Nephron progenitor cell (in vitro differentiated cells): ENCODE measurements around the gene JMJD1C.

Experiments
- DNase-seq: peaks from one replicate; pipeline ENCODE4 v3.0.0; 2021
- H3K27ac Mint-ChIP-seq: 2 replicates; pipeline ENCODE4 v1.8.0; 2021; ENCODE audit warnings: mild to moderate bottlenecking, moderate library complexity, mixed read lengths
- H3K27me3 Mint-ChIP-seq: 2 replicates; pipeline ENCODE4 v1.8.0; 2021; ENCODE audit warnings: mild to moderate bottlenecking, low read depth, mixed read lengths; ENCODE audit not compliant: poor library complexity
- H3K36me3 Mint-ChIP-seq: 2 replicates; pipeline ENCODE4 v1.8.0; 2021; ENCODE audit warnings: low read depth, mixed read lengths
- H3K4me1 Mint-ChIP-seq: 2 replicates; pipeline ENCODE4 v1.8.0; 2021; ENCODE audit warnings: mixed read lengths
- H3K4me3 Mint-ChIP-seq: 2 replicates; pipeline ENCODE4 v1.8.0; 2021; ENCODE audit warnings: mild to moderate bottlenecking, moderate library complexity, mixed read lengths
- H3K9me3 Mint-ChIP-seq: 2 replicates; pipeline ENCODE4 v1.8.0; 2021; ENCODE audit warnings: mild to moderate bottlenecking, moderate library complexity, mixed read lengths
- TF ChIP-seq, protein P1 (sequence below): fragments of 200-600 bp; sonication (generic); IDR thresholded peaks from 2 replicates; pipeline ENCODE4 v1.5.0; 2021; ENCODE audit warnings: antibody characterized with exemption

The JMJD1C gene

DNA sequence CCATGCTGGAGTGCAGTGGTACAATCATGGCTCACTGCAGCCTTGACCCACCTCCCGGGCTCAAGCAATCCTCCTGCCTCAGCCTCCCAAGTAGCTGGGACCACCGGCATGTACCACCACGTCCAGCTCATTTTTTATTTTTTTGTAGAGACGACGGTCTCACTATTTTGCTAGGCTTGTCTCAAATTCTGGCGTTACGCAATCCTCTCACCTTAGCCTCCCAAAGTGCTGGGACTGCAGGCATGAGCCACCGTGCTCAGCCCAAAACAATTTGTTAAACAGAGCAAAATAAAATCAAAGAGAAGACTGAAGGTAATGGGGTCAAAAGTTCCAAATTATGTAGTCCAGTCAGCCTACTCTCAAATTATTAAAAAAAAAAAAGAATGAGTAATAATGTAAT lies 8.7 kb upstream of the JMJD1C start:
- peaks cover 33% of the 10 kb centered on the region for H3K36me3 Mint-ChIP-seq
- H3K27me3 Mint-ChIP-seq: no peaks in the 10 kb centered on the region
- no peak overlapping the region for H3K4me3 Mint-ChIP-seq
- H3K27ac Mint-ChIP-seq: no peak overlapping the region
- no peak for DNase-seq
- TF ChIP-seq, protein P1, sequence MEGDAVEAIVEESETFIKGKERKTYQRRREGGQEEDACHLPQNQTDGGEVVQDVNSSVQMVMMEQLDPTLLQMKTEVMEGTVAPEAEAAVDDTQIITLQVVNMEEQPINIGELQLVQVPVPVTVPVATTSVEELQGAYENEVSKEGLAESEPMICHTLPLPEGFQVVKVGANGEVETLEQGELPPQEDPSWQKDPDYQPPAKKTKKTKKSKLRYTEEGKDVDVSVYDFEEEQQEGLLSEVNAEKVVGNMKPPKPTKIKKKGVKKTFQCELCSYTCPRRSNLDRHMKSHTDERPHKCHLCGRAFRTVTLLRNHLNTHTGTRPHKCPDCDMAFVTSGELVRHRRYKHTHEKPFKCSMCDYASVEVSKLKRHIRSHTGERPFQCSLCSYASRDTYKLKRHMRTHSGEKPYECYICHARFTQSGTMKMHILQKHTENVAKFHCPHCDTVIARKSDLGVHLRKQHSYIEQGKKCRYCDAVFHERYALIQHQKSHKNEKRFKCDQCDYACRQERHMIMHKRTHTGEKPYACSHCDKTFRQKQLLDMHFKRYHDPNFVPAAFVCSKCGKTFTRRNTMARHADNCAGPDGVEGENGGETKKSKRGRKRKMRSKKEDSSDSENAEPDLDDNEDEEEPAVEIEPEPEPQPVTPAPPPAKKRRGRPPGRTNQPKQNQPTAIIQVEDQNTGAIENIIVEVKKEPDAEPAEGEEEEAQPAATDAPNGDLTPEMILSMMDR: no peak
- peaks cover 13% of the 10 kb centered on the region for H3K9me3 Mint-ChIP-seq
- H3K4me1 Mint-ChIP-seq: peaks cover 8% of the 10 kb centered on the region

DNA sequence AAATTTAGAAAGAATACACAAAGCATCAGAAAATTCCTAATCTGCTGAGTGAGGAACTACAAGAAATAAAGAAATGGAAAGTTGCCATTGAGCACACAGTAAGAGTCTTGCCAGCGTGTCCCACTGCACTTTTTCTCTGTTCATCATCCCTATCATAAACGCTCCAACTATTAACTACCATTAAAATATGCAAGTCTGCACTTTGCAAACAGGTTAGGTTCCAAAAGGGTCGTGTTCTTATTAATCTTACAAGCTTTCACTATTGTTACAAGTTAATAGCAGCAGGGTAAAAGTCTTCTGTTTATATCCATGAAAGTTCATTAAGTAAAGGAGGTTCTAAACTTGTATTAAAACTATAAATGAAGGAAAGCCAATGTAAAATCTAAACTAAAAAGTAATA lies 5.2 kb upstream of the JMJD1C start:
- DNase-seq: no peak
- no peak overlapping the region for H3K4me3 Mint-ChIP-seq
- peaks cover 5% of the 10 kb centered on the region for H3K9me3 Mint-ChIP-seq
- H3K36me3 Mint-ChIP-seq: peaks cover 14% of the 10 kb centered on the region
- TF ChIP-seq, protein P1: no peak
- no peaks in the 10 kb centered on the region for H3K27me3 Mint-ChIP-seq
- peaks cover 26% of the 10 kb centered on the region for H3K4me1 Mint-ChIP-seq
- H3K27ac Mint-ChIP-seq: no peak overlapping the region

DNA sequence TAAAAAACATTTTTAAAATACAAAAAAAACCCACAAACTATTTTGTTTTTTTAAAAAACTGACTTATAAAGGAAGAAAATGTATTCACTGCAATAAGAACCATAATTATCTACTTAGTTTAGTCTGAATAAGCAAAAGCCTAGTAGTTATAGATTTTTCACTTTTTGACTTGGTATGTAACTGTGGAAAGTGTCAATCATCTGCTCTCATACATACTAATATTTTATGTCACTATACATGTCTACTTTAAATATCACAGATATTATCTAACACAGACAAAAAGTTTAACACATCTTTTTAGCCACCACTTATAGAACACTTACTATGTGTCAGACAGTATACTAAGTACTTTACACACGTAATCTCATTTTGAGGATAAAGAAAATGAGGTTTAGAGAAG lies 3.2 kb upstream of the JMJD1C start:
- TF ChIP-seq, protein P1: no peak
- no peak for DNase-seq
- peaks cover 35% of the 10 kb centered on the region for H3K4me1 Mint-ChIP-seq
- peaks cover under 1% of the 10 kb centered on the region for H3K36me3 Mint-ChIP-seq
- no peak overlapping the region for H3K4me3 Mint-ChIP-seq
- H3K9me3 Mint-ChIP-seq: no peaks in the 10 kb centered on the region
- no peak overlapping the region for H3K27ac Mint-ChIP-seq
- no peaks in the 10 kb centered on the region for H3K27me3 Mint-ChIP-seq

DNA sequence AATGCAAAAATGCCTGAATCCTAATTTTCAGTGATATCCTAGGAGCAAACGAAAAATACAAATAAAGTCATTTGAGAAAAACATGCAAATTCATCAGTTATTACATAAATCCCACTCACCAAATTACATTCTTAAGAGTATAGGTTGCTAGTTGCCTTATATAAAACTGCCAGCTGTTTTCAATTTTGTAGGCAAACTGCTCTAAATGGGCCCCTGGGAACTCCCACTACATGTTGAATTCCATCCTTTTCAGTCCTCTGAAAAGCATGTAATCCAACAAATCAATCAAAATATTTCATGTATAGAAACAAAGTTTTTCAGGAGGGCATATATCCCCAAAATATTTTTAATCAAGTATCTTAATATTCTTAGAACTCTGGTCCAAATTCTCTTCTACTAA lies 2.1 kb upstream of the JMJD1C start:
- Mint-ChIP-seq H3K36me3 (peaks cover 5% of the 10 kb centered on the region), H3K4me3 (no peak overlapping the region), H3K4me1 (peaks cover 38% of the 10 kb centered on the region), H3K27ac (no peak overlapping the region), H3K27me3 (no peaks in the 10 kb centered on the region), H3K9me3 (peaks cover 4% of the 10 kb centered on the region)
- no peak for DNase-seq
- TF ChIP-seq, protein P1: no peak

DNA sequence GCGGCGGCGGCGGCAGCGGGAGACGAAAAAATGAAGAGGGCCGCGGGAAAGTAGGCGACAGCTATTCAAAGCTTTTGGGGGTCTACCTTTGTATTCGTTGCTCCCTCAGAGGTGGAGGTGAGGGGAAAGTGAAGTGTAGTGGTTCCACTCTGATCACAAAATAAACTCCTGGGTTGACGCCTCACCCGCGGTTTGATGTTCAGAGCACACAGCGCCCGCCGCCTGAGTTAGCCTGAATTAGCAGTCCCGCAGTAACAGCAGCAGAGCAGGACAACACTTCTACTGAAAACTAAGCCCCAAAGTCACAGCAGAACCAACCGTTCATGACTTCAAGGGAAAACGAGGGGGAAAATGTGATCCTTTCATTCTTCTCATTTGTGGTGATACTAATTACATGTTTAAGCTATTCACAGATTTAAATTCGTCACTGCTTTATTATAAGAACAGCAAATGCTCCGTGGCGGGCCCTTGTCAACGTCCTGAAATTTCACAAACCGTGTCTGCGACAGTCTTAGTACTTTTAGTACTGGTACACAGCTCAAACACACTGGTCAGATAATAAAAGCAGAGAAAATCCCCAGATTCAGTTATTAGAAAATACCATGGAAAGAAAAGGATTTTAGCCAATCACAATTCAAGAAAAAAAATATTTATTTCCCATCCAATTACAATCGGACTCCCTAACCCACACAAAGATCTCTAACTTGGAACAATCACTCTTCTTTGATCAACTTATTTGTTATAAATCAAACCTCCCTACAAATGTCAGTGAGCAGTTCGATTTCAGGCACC lies 563 bp upstream of the JMJD1C start:
- H3K27ac Mint-ChIP-seq: peak overlapping the region; percentile 99
- H3K9me3 Mint-ChIP-seq: peaks cover 11% of the 10 kb centered on the region
- H3K4me3 Mint-ChIP-seq: peak overlapping the region; percentile 97
- H3K27me3 Mint-ChIP-seq: no peaks in the 10 kb centered on the region
- H3K4me1 Mint-ChIP-seq: peaks cover 38% of the 10 kb centered on the region
- peaks cover 20% of the 10 kb centered on the region for H3K36me3 Mint-ChIP-seq
- TF ChIP-seq, protein P1: no peak
- DNase-seq: no peak
